ENCODE results near the gene TFF1.

The TFF1 gene

GRCh38 chr21:42365770-42366169 lies 565 bp downstream of the TFF1 start:
- TF ChIP-seq CTCF (IDR thresholded peaks at IDR 0.05; ENCODE audit: low read depth, low read length, missing control alignments) = no peak
- no peak for DNase-seq (ENCODE audit: low read depth)
- no peak overlapping the region for H3K4me3 ChIP-seq (ENCODE audit: low read depth, low read length)

- no peak for DNase-seq (ENCODE audit: low read depth)
- H3K4me3 ChIP-seq (ENCODE audit: low read depth, low read length) = no peak overlapping the region
- TF ChIP-seq CTCF (IDR thresholded peaks at IDR 0.05; ENCODE audit: low read depth, low read length, missing control alignments) = no peak
Observed at GRCh38 chr21:42364304-42364865, 1.9 kb downstream of the TFF1 start.

GRCh38 chr21:42363312-42363711 lies 3.0 kb downstream of the TFF1 start:
- no peak overlapping the region for H3K4me3 ChIP-seq (ENCODE audit: low read depth, low read length)
- no peak for TF ChIP-seq CTCF (IDR thresholded peaks at IDR 0.05; ENCODE audit: low read depth, low read length, missing control alignments)
- no peak for DNase-seq (ENCODE audit: low read depth)

- TF ChIP-seq CTCF (IDR thresholded peaks at IDR 0.05; ENCODE audit: low read depth, low read length, missing control alignments) = no peak
- no peak for DNase-seq (ENCODE audit: low read depth)
- no peak overlapping the region for H3K4me3 ChIP-seq (ENCODE audit: low read depth, low read length)
Observed at GRCh38 chr21:42362700-42363099, 3.6 kb downstream of the TFF1 start.

- no peak for DNase-seq (ENCODE audit: low read depth)
- H3K4me3 ChIP-seq (ENCODE audit: low read depth, low read length) = no peak overlapping the region
- no peak for TF ChIP-seq CTCF (IDR thresholded peaks at IDR 0.05; ENCODE audit: low read depth, low read length, missing control alignments)
Observed at GRCh38 chr21:42362198-42362597, 4.1 kb downstream of the TFF1 start.

GRCh38 chr21:42361286-42361685 lies 5.0 kb downstream of the TFF1 start:
- no peak for DNase-seq (ENCODE audit: low read depth)
- H3K4me3 ChIP-seq (ENCODE audit: low read depth, low read length) = no peak overlapping the region
- no peak for TF ChIP-seq CTCF (IDR thresholded peaks at IDR 0.05; ENCODE audit: low read depth, low read length, missing control alignments)

GRCh38 chr21:42360317-42360716 lies 6.0 kb downstream of the TFF1 start:
- DNase-seq (ENCODE audit: low read depth) = no peak
- no peak for TF ChIP-seq CTCF (IDR thresholded peaks at IDR 0.05; ENCODE audit: low read depth, low read length, missing control alignments)
- no peak overlapping the region for H3K4me3 ChIP-seq (ENCODE audit: low read depth, low read length)

All from GM12864 (cell line).